Neural cell (in vitro differentiated cells): ENCODE results near the gene JPT2.

ENCODE experiments used
- EP300 ChIP-seq: fragments of 450-650 bp; conservative IDR thresholded peaks from 2 replicates; pipeline ENCODE4 v1.6.1; 2014; ENCODE audit warnings: antibody characterized with exemption, mild to moderate bottlenecking, moderate library complexity; ENCODE audit not compliant: poor library complexity, severe bottlenecking
- EZH2 ChIP-seq: fragments of 200-600, 300-800 bp; shearing (Covaris generic), sonication (generic); IDR thresholded peaks from 2 replicates; pipeline ENCODE4 v1.6.1; 2014; ENCODE audit warnings: antibody characterized with exemption, low read length, borderline replicate concordance, mild to moderate bottlenecking; ENCODE audit not compliant: insufficient read depth, poor library complexity, severe bottlenecking
- TF ChIP-seq, protein P1 (sequence below): fragments of 450-650 bp; IDR thresholded peaks from 2 replicates; pipeline ENCODE4 v1.5.1; 2014; ENCODE audit warnings: antibody characterized with exemption, mild to moderate bottlenecking, moderate library complexity; ENCODE audit not compliant: poor library complexity, severe bottlenecking

DNA sequence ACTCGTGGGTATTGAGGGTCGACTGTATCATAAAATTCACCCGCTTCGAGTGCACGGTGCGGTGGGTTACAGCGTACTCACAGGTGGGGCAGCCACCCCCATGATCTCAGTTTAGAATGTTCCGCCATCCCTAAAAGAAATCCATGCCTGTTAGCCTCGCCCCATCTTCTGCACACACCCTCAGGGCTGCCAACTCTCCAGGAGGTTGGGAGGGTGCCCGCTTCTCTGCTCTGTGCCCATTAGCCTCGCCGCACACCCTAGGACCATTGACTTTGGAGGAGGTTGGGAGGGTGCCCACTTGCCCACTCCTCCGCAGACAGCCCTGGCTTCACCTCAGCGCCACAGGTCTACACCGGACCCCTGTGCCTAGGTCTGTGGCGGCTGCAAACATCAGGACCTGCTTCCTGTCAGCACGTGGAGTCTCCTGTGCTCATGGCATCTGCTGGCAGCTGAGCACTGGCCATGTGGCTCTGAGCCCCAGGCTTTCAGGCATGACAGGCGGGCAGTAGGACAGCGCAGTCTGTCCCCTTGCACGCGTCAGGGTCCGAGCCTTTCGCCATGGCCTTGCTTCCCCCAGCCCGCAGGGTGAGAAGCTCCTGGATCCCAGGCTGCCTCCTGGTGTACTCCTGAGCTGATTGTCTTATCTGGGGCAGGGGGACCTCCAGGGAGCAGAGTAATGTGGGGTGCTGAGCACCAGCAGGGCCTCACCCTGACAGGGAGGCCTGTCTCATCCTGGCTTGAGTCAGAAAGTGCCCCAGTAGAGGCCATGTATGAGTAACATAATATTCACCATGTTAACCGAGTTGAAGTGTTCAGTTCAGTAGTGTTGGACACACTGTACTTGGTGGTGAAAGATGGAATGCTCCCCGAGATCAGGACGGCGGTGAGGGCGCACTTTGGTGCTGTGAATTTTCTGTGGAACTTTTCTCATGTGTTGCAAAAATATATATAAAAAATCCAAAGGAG is 71.4 kb downstream of the JPT2 start:
- TF ChIP-seq, protein P1, sequence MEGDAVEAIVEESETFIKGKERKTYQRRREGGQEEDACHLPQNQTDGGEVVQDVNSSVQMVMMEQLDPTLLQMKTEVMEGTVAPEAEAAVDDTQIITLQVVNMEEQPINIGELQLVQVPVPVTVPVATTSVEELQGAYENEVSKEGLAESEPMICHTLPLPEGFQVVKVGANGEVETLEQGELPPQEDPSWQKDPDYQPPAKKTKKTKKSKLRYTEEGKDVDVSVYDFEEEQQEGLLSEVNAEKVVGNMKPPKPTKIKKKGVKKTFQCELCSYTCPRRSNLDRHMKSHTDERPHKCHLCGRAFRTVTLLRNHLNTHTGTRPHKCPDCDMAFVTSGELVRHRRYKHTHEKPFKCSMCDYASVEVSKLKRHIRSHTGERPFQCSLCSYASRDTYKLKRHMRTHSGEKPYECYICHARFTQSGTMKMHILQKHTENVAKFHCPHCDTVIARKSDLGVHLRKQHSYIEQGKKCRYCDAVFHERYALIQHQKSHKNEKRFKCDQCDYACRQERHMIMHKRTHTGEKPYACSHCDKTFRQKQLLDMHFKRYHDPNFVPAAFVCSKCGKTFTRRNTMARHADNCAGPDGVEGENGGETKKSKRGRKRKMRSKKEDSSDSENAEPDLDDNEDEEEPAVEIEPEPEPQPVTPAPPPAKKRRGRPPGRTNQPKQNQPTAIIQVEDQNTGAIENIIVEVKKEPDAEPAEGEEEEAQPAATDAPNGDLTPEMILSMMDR, result no peak
- TF ChIP-seq EP300 (no peak), EZH2 (no peak)
